Gastrocnemius medialis (tissue), 4 donors: ENCODE data around the gene TSPAN16. TPM values are rescaled to one million over a fixed set of nuclear protein-coding genes. Genes with fewer than 3 reads are reported as not detected.

Experiments used
- ATAC-seq, 2 donors: fragments of 150-250 bp; one replicate each; pipeline ENCODE4 v1.9.1; 2016
- DNase-seq, 2 donors: peaks; one replicate each; pipeline ENCODE4 v3.0.0-alpha.2; 2019
- H3K27ac ChIP-seq, 4 donors: fragments of 200-600 bp; sonication (generic); 1 replicate in 1 of 4; 2 replicates in 3 of 4; pipeline ENCODE4 v1.5.1; 2016 to 2018; ENCODE audit warnings: mild to moderate bottlenecking in 2 of 4, moderate library complexity in 1 of 4
- H3K27me3 ChIP-seq, 3 donors: fragments of 200-600 bp; sonication (generic) in 2 of 3; 1 replicate in 1 of 3; 2 replicates in 2 of 3; pipeline versions ENCODE4 v1.5.1 to v1.6.0; 2016 to 2019; ENCODE audit warnings: mild to moderate bottlenecking in 1 of 3, moderate library complexity in 1 of 3
- H3K36me3 ChIP-seq, 2 donors: fragments of 200-600 bp; sonication (generic) in 1 of 2; one replicate each; pipeline ENCODE4 v1.5.1; 2017 to 2018
- H3K4me1 ChIP-seq, 2 donors: fragments of 200-600 bp; sonication (generic) in 1 of 2; one replicate each; pipeline ENCODE4 v1.5.1; 2016 to 2017; ENCODE audit warnings: mild to moderate bottlenecking in 2 of 2
- H3K4me3 ChIP-seq, 4 donors: fragments of 200-600 bp; sonication (generic) in 3 of 4; 1 replicate in 1 of 4; 2 replicates in 3 of 4; pipeline ENCODE4 v1.5.1; 2016 to 2019; ENCODE audit warnings: mild to moderate bottlenecking in 2 of 4
- H3K9me3 ChIP-seq, 3 donors: fragments of 200-600 bp; sonication (generic) in 2 of 3; 1 replicate in 1 of 3; 2 replicates in 2 of 3; pipeline ENCODE4 v1.5.1; 2016 to 2019
- POLR2A ChIP-seq, 2 donors: fragments of 450-650 bp; IDR thresholded peaks; one replicate each; pipeline ENCODE4 v1.6.1; 2017; ENCODE audit warnings: antibody characterized with exemption in 2 of 2, mild to moderate bottlenecking in 2 of 2, moderate library complexity in 2 of 2
- in situ Hi-C, 4 donors: fragments of 200-750 bp; cut with MboI; loops; one replicate each; pipeline versions ENCODE4 v1.15.0 to v1.8.0; 2017; ENCODE audit warnings: low sequenced_read_pairs in 4 of 4
- intact Hi-C: fragments of 100-400 bp; cut with DNase I; formaldehyde crosslinking; loops from one replicate; pipeline ENCODE4 v1.15.1; 2023; ENCODE audit warnings: low total_unique reads
- total RNA-seq, 4 donors: library from RNA; depleted of rRNA; stranded (reverse); fragments of >200 nt; gene quantifications; one replicate each; pipeline versions ENCODE4 v1.1.0 to v1.2.3, GENCODE V29; 2016
- TF ChIP-seq, protein P1 (sequence below), 5 experiments: fragments of 450-650 bp in 3 of 5; fragments of 200-600 bp in 2 of 5; sonication (generic) in 2 of 5; IDR thresholded peaks in 4 of 5; conservative IDR thresholded peaks in 1 of 5; 1 replicate in 4 of 5; 2 replicates in 1 of 5; pipeline ENCODE4 v1.5.1; 2016 to 2019; ENCODE audit warnings: antibody characterized with exemption in 5 of 5, mild to moderate bottlenecking in 3 of 5, moderate library complexity in 3 of 5

Gene TSPAN16
- total RNA-seq, 4 donors from 2014 or later = not detected

DNA sequence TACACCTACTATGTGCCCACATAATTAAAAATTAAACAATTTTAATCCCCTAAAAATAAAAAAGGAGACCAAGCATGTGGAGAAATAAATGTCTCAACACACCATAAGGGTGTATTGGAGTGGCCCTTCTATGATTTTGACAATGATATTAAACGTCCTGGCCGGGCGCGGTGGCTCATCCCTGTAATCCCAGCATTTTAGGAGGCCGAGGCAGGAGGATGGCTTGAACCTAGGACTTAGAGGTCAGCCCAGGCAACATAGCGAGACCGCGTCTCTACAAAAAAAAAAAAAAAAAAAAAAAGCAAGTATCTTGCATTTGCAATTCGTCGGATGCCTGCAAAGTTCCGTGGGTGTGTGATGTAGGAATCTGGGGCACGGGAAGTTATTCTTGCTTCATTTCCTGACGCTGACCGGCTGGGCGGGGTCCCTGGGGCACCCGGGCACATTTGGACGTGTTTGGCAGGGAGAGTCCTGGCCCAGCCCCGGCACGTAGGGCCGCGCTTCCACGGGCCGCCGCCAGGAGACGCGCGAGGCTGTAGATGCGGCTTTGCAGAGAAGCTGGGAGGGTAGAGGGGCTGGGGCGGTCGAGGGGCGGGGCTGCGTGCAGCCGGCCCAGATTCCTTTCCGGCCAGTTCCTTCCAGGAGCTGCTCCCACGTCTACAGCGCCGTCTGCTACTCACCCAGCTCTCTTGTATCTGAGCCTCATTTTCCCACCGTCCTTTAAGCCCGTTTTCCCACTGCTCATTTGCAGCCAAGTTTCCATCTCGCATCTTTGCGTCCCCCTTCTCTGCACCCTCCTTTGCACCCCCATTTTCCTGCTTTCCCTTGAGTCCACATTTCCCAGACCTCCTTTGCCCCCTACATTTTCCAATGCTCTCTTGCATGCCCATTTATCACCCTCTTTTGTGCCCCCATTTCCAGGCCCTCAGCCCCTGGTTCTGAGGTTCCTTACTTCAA is 2.2 kb upstream of the TSPAN16 start:
- Histone ChIP-seq H3K9me3 (no peaks in the 10 kb centered on the region), H3K4me1 (no peaks in the 10 kb centered on the region), H3K27me3 (peaks cover 0 to 5% (median 0%) of the 10 kb centered on the region in 3 donors), H3K27ac (peak overlapping the region in 3 of 4 donors; percentile 38 to 67 (median 59)), H3K36me3 (no peaks in the 10 kb centered on the region), H3K4me3 (peak overlapping the region in 2 of 4 donors; percentile 9 to 24)
- no peak for TF ChIP-seq POLR2A (IDR thresholded peaks at IDR 0.05)
- TF ChIP-seq, protein P1, sequence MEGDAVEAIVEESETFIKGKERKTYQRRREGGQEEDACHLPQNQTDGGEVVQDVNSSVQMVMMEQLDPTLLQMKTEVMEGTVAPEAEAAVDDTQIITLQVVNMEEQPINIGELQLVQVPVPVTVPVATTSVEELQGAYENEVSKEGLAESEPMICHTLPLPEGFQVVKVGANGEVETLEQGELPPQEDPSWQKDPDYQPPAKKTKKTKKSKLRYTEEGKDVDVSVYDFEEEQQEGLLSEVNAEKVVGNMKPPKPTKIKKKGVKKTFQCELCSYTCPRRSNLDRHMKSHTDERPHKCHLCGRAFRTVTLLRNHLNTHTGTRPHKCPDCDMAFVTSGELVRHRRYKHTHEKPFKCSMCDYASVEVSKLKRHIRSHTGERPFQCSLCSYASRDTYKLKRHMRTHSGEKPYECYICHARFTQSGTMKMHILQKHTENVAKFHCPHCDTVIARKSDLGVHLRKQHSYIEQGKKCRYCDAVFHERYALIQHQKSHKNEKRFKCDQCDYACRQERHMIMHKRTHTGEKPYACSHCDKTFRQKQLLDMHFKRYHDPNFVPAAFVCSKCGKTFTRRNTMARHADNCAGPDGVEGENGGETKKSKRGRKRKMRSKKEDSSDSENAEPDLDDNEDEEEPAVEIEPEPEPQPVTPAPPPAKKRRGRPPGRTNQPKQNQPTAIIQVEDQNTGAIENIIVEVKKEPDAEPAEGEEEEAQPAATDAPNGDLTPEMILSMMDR (IDR thresholded peaks at IDR 0.05 in 4 of 5, conservative IDR thresholded peaks at IDR 0.05 in 1 of 5) = peak; percentile 80 to 93 (median 90)
- in situ Hi-C loops = no loop called here
- ATAC-seq (peak; percentile 83 to 90), DNase-seq (peak; percentile 78 to 86)
- intact Hi-C loops = loop anchor here (2.0 to 10.0 kb wide), 2 partner anchors 81 to 189 kb away; partner anchors contain the start of gene SWSAP1

DNA sequence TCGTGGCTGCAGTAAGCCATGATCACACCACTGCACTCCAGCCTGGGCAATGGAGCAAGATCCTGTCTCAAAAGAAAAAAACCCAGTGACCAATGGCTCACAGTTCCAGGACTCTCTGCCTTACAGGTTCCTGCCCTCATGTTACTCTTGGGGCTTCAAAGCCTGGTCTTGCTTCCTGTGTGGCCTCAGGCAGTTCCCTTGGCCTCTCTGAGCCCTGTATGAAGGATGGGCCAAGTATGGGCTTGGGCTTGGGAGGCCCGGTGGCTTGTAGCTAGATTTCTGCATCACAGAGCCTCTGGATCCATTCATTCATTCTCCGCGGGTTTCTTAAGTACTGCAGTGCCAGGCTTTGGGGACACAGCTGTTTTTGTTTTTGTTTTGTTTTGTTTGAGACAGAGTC is 780 bp upstream of the TSPAN16 start:
- Histone ChIP-seq H3K4me3 (no peak overlapping the region), H3K9me3 (no peaks in the 10 kb centered on the region), H3K4me1 (no peaks in the 10 kb centered on the region), H3K36me3 (no peaks in the 10 kb centered on the region), H3K27me3 (peaks cover 0 to 5% (median 0%) of the 10 kb centered on the region in 3 donors), H3K27ac (no peak overlapping the region)
- ATAC-seq (no peak), DNase-seq (no peak)
- no peak for TF ChIP-seq POLR2A (IDR thresholded peaks at IDR 0.05)
- TF ChIP-seq, protein P1 (IDR thresholded peaks at IDR 0.05 in 4 of 5, conservative IDR thresholded peaks at IDR 0.05 in 1 of 5) = no peak
- intact Hi-C loops = loop anchor here (5.0 to 10.0 kb wide), 2 partner anchors 80 to 152 kb away; partner anchors contain the start of gene SWSAP1
- in situ Hi-C loops = no loop called here

DNA sequence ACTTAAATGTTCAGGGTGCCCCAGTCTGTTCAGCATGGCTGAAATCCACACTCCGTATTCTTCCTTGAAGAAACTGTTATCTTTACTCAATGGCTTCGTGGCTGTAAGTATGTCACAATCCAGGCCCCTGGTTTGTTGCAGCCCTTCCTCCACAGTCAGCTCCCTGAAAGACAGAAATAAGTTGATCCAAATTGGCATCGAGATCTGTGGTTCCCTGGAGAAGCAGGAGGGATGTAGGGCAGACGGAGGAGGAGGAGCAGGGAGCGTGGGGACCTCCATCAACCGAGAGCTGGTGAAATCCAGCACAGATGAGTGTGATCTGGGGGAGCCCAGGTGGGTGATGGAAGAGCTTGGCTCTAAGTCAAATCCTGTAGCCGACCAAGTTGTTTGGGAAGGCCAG is 304 bp downstream of the TSPAN16 start:
- peak; percentile 25 to 41 for ATAC-seq
- peak; percentile 16 to 50 for DNase-seq
- TF ChIP-seq, protein P1 (IDR thresholded peaks at IDR 0.05 in 4 of 5, conservative IDR thresholded peaks at IDR 0.05 in 1 of 5) = no peak
- no peak for TF ChIP-seq POLR2A (IDR thresholded peaks at IDR 0.05)
- intact Hi-C loops (loop anchor here (5.0 to 10.0 kb wide), 2 partner anchors 79 to 151 kb away; partner anchors contain the start of gene SWSAP1), in situ Hi-C loops (no loop called here)
- peak overlapping the region in 2 of 4 donors; percentile 5 to 22 for H3K27ac ChIP-seq
- peaks cover 0 to 5% (median 0%) of the 10 kb centered on the region in 3 donors for H3K27me3 ChIP-seq
- no peaks in the 10 kb centered on the region for H3K36me3 ChIP-seq
- H3K9me3 ChIP-seq = no peaks in the 10 kb centered on the region
- H3K4me3 ChIP-seq = no peak overlapping the region
- H3K4me1 ChIP-seq = no peaks in the 10 kb centered on the region

DNA sequence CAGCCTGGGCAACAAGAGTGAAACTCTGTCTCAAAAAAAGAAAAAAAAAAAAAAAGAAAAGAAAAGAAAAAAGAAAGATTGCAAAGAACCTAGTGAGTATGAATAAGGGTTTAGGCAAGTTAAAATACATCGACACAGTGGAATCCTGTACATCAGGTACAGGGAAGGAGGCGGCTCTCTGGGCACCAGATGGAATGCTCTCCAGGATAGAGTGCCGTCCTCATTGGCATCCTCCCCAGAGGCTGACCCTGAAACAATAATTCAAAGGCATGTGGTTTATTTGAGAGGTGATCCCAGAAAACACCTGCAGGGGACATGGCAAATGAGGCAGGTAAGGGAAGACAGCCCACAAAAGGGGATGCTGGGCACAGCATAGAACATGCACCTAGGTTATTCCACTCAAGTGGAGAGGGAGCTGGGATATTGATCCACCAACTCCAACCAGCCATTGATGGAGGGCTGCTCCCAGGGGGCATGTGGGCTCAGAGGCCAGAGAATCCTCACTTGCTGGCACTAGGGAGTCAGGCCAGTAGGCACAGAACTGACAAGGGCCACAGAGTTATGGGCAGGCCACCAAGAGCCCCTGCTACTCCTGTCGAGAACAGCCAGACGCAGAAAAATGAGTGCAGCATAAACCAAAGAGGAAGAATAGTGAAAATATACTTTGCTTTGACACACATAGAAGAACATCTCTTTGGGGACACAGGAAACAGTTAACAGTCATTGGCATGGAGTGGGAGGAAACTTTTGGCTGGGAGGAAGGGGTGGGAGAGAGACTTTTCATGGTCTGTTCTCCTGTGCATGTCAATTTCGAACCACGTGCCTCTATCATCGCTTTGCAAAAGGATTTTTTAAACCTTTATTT is 4.2 kb downstream of the TSPAN16 start:
- H3K36me3 ChIP-seq = no peaks in the 10 kb centered on the region
- ATAC-seq (no peak), DNase-seq (no peak)
- in situ Hi-C loops (no loop called here), intact Hi-C loops (loop anchor here (5.0 to 10.0 kb wide), 2 partner anchors 75 to 147 kb away; partner anchors contain the start of gene SWSAP1)
- H3K27me3 ChIP-seq = peaks cover 0 to 3% (median 3%) of the 10 kb centered on the region in 3 donors
- TF ChIP-seq, protein P1 (IDR thresholded peaks at IDR 0.05 in 4 of 5, conservative IDR thresholded peaks at IDR 0.05 in 1 of 5) = no peak
- no peak for TF ChIP-seq POLR2A (IDR thresholded peaks at IDR 0.05)
- H3K27ac ChIP-seq = no peak overlapping the region
- no peaks in the 10 kb centered on the region for H3K9me3 ChIP-seq
- H3K4me3 ChIP-seq = no peak overlapping the region
- H3K4me1 ChIP-seq = no peaks in the 10 kb centered on the region
